ENCODE results near the gene MT4.

DNA sequence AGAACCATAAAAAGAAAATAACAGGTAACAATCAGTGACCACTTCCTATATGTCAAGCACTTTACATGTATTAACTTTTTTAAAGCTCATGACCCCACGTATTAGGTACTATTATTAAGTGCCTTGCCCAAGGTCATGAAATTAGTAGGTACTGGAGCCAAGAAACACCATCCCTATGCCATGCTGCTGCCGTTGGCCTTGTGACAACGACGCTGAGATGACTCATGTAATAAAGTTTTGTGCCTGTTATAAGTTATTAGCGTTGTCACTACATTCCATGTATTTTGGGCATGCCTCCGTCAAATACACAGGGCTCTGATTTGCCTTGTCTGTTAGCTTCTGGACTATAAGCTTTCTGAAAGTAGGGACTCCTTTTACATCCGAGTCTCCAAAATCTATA, 46.4 kb upstream of the MT4 start:
- TF ChIP-seq CTCF (IDR thresholded peaks at IDR 0.05) (no peak), POLR2A (IDR thresholded peaks at IDR 0.05) (no peak)

All from ovary (tissue), 3 donors.